ENCODE measurements around the gene JMJD8.
"Not testable (repeated sequence)": the region's sequence is repeated elsewhere in the genome, so short reads cannot be mapped to it uniquely, and the experiment has no call there.

JMJD8 gene

DNA sequence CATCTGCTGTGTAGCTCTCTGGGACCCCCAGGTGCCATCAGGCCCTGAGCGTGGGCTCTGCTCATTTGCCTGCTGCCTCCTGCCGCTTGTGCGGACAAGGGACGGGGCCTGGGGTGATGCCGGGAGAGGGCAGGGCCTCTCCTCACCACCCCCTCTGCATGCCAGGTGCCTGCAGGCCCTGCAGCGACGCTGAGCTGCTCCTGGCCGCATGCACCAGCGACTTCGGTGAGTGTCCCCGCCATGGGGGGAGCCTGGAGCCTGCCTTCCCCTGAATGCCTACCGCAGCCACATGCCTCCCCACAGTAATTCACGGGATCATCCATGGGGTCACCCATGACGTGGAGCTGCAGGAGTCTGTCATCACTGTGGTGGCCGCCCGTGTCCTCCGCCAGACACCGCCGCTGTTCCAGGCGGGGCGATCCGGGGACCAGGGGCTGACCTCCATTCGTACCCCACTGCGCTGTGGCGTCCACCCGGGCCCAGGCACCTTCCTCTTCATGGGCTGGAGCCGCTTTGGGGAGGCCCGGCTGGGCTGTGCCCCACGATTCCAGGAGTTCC is 32.7 kb upstream of the JMJD8 start:
- H3K27ac Mint-ChIP-seq, result no peak overlapping the region
- H3K36me3 Mint-ChIP-seq (ENCODE audit: low read depth), result peaks cover 2% of the 10 kb centered on the region
- H3K4me3 Mint-ChIP-seq, result peak overlapping the region; percentile 73
- no peaks in the 10 kb centered on the region for H3K9me3 Mint-ChIP-seq
- peaks cover 24% of the 10 kb centered on the region for H3K4me1 Mint-ChIP-seq (ENCODE audit: low read depth)
- peaks cover 17% of the 10 kb centered on the region for H3K27me3 Mint-ChIP-seq
- no peak for DNase-seq

DNA sequence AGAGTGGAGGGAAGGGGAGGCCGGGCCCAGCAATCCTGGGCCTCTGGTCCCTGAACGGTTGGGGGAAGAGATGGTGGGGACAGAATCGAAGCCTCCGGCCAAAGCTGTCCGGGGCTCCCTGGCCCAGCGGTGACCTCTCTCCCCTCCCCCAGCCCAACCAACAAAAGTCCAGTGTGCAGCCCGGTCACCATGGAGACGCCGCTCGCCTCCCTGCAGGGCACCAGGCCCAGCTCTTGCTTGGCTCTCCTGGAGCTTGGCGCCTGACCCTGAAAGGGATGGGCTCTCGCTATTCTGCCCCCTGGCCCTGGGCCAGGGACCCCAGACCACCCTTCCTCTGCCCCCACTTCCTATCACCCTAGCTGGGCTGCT is 32.0 kb upstream of the JMJD8 start:
- Mint-ChIP-seq H3K9me3 (no peaks in the 10 kb centered on the region), H3K4me3 (peak overlapping the region; percentile 73), H3K36me3 (ENCODE audit: low read depth) (peaks cover 2% of the 10 kb centered on the region), H3K27ac (no peak overlapping the region), H3K27me3 (peaks cover 18% of the 10 kb centered on the region), H3K4me1 (ENCODE audit: low read depth) (peaks cover 24% of the 10 kb centered on the region)
- DNase-seq, result no peak

DNA sequence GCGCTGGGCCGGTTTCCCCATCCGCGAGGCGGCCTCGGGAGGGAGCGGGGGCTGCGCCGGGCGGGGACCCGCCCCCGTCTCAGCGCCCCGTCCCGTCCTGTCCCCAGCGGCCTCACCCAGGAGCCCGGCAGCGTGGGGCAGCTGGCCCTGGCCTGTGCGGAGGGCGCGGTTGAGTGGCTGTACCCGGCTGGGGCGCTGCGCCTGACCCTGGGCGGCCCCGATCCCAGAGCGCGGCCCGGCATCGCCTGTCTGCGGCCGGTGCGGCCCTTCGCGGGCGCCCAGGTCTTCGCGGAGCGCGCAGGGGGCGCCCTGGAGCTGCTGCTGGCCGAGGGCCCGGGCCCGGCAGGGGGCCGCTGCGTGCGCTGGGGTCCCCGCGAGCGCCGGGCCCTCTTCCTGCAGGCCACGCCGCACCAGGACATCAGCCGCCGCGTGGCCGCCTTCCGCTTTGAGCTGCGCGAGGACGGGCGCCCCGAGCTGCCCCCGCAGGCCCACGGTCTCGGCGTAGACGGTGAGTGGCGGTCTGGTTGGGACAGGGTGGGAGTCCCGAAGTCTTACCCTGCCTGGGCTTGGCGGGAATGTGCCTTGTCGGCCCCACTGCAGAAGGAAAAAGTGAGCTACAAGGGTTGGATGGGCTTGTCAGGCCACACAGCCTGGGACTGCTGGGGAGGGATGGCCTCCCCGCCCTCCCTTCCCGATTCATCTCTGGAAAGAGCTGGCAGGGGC is 31.5 kb upstream of the JMJD8 start:
- Mint-ChIP-seq H3K27ac (no peak overlapping the region), H3K4me1 (ENCODE audit: low read depth) (peaks cover 24% of the 10 kb centered on the region), H3K27me3 (peaks cover 24% of the 10 kb centered on the region), H3K4me3 (peak overlapping the region; percentile 73), H3K9me3 (no peaks in the 10 kb centered on the region), H3K36me3 (ENCODE audit: low read depth) (peaks cover 2% of the 10 kb centered on the region)
- peak; percentile 72 for DNase-seq

DNA sequence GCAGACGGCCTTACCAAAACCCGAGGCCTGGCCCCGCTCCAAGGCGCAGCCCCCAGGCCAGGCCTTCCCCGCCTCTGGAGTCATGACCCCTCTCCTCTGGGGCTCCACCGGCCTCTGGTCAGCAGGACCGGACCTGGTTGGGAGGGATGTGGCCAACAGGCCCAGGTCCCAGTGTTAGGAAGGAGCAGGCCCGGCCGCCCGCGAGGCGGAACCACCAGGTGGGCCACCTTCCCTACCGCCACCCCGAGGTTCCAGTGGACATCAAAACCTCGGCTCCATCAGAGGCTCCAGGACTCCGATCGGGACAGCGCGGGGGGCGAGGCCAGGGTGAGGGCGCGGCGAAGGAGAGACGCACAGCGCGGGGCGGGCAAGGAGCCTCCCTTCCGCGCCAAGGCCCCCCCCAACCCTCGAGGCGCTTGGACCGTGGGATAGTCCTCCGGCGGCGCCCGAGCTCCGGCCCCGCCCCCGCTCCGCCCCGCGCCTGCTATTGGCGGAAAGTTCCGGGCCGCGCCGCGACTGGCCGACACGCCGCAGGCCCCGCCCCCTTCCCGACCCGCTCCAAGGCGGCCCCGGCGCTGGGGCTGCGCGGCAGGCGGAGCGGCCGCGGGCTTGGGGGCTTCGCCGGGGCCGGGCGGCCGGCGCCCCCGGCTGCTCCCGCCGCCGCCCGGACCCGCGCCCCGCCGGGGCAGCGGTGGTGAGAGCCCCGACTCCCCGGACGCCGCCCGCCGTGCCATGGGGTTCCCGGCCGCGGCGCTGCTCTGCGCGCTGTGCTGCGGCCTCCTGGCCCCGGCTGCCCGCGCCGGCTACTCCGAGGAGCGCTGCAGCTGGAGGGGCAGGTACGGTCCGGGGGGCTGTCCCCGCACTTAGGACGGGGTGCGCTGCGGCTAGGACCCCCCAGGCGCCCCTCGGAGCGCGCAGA is 30.7 kb upstream of the JMJD8 start, which contains the start of gene METRN:
METRN (plus strand) TSS at position 561 of the 919 bp plus-strand sequence; CDS start at position 733, 172 bp downstream.
- H3K36me3 Mint-ChIP-seq (ENCODE audit: low read depth), result no peaks in the 10 kb centered on the region
- no peak within 1 kb of the TSS for H3K27ac Mint-ChIP-seq

DNA sequence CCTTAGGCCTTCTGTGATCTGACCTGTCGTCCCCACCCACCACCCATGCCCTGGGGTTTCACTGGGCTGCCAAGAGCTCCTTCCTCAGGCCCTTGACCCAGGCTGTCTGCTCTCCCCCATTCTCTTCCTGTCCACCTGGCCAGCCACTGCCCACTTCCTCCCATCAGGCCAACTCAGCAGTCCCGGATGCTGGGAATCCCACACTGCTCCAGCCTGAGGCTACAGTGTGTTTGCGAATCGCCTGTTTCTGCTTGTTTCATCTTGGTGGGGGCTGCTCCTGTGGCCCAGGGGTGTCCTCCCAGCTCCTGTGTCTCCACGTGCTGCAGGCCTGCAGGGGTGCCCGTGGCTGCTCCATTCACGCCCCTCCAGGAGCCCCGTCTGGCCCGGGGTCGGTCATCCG is 29.9 kb upstream of the JMJD8 start:
- Mint-ChIP-seq H3K27me3 (peaks cover 39% of the 10 kb centered on the region), H3K4me1 (ENCODE audit: low read depth) (peaks cover 11% of the 10 kb centered on the region), H3K36me3 (ENCODE audit: low read depth) (no peaks in the 10 kb centered on the region), H3K9me3 (no peaks in the 10 kb centered on the region), H3K27ac (no peak overlapping the region), H3K4me3 (no peak overlapping the region)
- no peak for DNase-seq

More for the DNA sequence above, 30.7 kb upstream of the JMJD8 start, which contains the start of gene METRN:
- H3K9me3 Mint-ChIP-seq, result no peaks in the 10 kb centered on the region
- peaks cover 32% of the 10 kb centered on the region for H3K27me3 Mint-ChIP-seq
- peak; percentile 94 for DNase-seq
- H3K4me1 Mint-ChIP-seq (ENCODE audit: low read depth), result peaks cover 18% of the 10 kb centered on the region
- H3K4me3 Mint-ChIP-seq, result peak within 1 kb of the TSS; percentile 73

DNA sequence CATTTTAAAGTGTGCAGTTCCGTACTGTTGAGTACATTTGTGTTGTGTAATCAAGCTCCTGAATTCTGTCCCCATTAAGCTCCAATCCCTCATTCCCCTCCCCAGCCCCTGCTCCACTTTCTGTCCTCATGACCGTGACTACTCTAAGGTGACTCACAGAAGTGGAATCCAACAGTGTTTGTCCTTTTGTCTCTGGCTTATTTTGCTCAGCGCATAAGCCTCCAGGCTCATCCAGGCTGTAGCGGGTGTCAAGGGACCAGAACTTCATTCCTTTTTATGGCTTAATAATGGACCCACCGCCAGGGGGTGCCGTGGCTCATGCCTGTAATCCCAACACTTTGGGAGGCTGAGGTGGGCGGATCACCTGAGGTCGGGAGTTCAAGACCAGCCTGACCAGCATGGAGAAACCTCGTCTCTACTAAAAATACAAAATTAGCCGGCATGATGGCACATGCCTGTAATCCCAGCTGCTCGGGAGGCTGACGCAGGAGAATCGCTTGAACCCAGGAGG is 28.7 kb upstream of the JMJD8 start:
- H3K9me3 Mint-ChIP-seq; H3K27ac Mint-ChIP-seq; H3K36me3 Mint-ChIP-seq (ENCODE audit: low read depth); H3K4me3 Mint-ChIP-seq; H3K4me1 Mint-ChIP-seq (ENCODE audit: low read depth): not testable (repeated sequence)
- DNase-seq, result peak; percentile 72
- H3K27me3 Mint-ChIP-seq, result peaks cover 52% of the 10 kb centered on the region

- H3K36me3 Mint-ChIP-seq (ENCODE audit: low read depth), result no peaks in the 10 kb centered on the region
- no peak overlapping the region for H3K4me3 Mint-ChIP-seq
- peak; percentile 88 for DNase-seq
- peaks cover 61% of the 10 kb centered on the region for H3K27me3 Mint-ChIP-seq
- no peak overlapping the region for H3K27ac Mint-ChIP-seq
- H3K9me3 Mint-ChIP-seq, result no peaks in the 10 kb centered on the region
- H3K4me1 Mint-ChIP-seq (ENCODE audit: low read depth), result peaks cover 6% of the 10 kb centered on the region
These were observed 27.6 kb upstream of the JMJD8 start for GRCh38 chr16:711548-712320.

DNA sequence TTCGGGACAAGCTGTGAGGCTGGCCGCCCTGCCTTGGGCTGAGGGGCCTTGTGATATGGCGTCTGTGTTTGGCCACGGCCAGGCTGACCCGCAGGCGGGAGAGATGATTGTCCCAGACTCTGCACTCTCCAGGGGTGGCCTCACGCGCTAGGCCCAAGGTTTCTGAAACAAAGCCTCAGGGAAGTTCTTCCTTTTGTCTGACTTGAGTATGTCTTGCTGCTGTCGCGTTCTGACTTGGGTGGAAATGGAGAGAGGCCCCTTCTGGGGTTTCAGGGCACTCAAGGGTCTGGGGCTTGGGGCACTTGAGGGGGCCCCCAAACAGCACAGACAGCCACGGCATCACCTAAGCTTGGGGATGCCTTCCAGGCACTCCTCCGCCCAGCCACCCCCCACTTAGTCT is 26.9 kb upstream of the JMJD8 start:
- no peak for DNase-seq
- Mint-ChIP-seq H3K27me3 (peaks cover 64% of the 10 kb centered on the region), H3K36me3 (ENCODE audit: low read depth) (no peaks in the 10 kb centered on the region), H3K27ac (no peak overlapping the region), H3K4me1 (ENCODE audit: low read depth) (peaks cover 4% of the 10 kb centered on the region), H3K4me3 (no peak overlapping the region), H3K9me3 (no peaks in the 10 kb centered on the region)

GRCh38 chr16:710500-711075 is 26.5 kb upstream of the JMJD8 start:
- no peaks in the 10 kb centered on the region for H3K36me3 Mint-ChIP-seq (ENCODE audit: low read depth)
- H3K27me3 Mint-ChIP-seq, result peaks cover 64% of the 10 kb centered on the region
- no peak overlapping the region for H3K4me3 Mint-ChIP-seq
- H3K4me1 Mint-ChIP-seq (ENCODE audit: low read depth), result peaks cover 4% of the 10 kb centered on the region
- no peak for DNase-seq
- no peak overlapping the region for H3K27ac Mint-ChIP-seq
- no peaks in the 10 kb centered on the region for H3K9me3 Mint-ChIP-seq

GRCh38 chr16:709566-710499 is 25.7 kb upstream of the JMJD8 start:
- Mint-ChIP-seq H3K27me3 (peaks cover 64% of the 10 kb centered on the region), H3K27ac (no peak overlapping the region), H3K9me3 (no peaks in the 10 kb centered on the region), H3K36me3 (ENCODE audit: low read depth) (no peaks in the 10 kb centered on the region), H3K4me3 (no peak overlapping the region), H3K4me1 (ENCODE audit: low read depth) (peaks cover 4% of the 10 kb centered on the region)
- DNase-seq, result no peak

GRCh38 chr16:708959-709358 is 24.8 kb upstream of the JMJD8 start:
- H3K4me3 Mint-ChIP-seq, result no peak overlapping the region
- no peaks in the 10 kb centered on the region for H3K36me3 Mint-ChIP-seq (ENCODE audit: low read depth)
- no peaks in the 10 kb centered on the region for H3K9me3 Mint-ChIP-seq
- no peak overlapping the region for H3K27ac Mint-ChIP-seq
- no peak for DNase-seq
- peaks cover 4% of the 10 kb centered on the region for H3K4me1 Mint-ChIP-seq (ENCODE audit: low read depth)
- H3K27me3 Mint-ChIP-seq, result peaks cover 69% of the 10 kb centered on the region

DNA sequence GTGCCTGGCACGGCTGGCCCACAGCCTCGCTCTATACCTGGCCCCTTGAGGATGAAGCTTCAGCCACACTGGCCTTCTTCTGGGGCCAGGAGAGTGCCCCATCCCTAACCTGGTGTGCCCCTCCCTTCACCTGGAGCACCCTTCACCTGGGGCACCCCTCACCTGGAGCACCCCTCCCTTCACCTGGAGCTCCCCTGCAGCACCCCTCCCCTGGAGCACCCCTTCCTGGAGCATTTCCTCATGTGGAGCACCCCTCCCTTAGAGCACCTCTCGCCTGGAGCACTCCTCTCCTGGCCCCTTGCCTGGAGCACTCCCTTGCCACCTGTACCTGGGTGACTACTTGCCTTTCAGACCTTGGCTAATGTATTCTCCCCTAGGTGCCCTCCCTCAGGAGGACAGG is 23.9 kb upstream of the JMJD8 start:
- H3K27ac Mint-ChIP-seq, result no peak overlapping the region
- H3K4me1 Mint-ChIP-seq (ENCODE audit: low read depth), result peaks cover 4% of the 10 kb centered on the region
- H3K36me3 Mint-ChIP-seq (ENCODE audit: low read depth), result no peaks in the 10 kb centered on the region
- H3K4me3 Mint-ChIP-seq, result no peak overlapping the region
- H3K9me3 Mint-ChIP-seq, result no peaks in the 10 kb centered on the region
- DNase-seq, result no peak
- H3K27me3 Mint-ChIP-seq, result peaks cover 73% of the 10 kb centered on the region

- no peak overlapping the region for H3K4me3 Mint-ChIP-seq
- DNase-seq, result no peak
- H3K27ac Mint-ChIP-seq, result no peak overlapping the region
- peaks cover 77% of the 10 kb centered on the region for H3K27me3 Mint-ChIP-seq
- no peaks in the 10 kb centered on the region for H3K9me3 Mint-ChIP-seq
- peaks cover 2% of the 10 kb centered on the region for H3K4me1 Mint-ChIP-seq (ENCODE audit: low read depth)
- no peaks in the 10 kb centered on the region for H3K36me3 Mint-ChIP-seq (ENCODE audit: low read depth)
These were observed 23.0 kb upstream of the JMJD8 start for GRCh38 chr16:707062-707538.
